ENCODE measurements around the gene KRTAP4-7.
"Not testable (repeated sequence)": the region's sequence is repeated elsewhere in the genome, so short reads cannot be mapped to it uniquely, and the experiment has no call there.

DNA sequence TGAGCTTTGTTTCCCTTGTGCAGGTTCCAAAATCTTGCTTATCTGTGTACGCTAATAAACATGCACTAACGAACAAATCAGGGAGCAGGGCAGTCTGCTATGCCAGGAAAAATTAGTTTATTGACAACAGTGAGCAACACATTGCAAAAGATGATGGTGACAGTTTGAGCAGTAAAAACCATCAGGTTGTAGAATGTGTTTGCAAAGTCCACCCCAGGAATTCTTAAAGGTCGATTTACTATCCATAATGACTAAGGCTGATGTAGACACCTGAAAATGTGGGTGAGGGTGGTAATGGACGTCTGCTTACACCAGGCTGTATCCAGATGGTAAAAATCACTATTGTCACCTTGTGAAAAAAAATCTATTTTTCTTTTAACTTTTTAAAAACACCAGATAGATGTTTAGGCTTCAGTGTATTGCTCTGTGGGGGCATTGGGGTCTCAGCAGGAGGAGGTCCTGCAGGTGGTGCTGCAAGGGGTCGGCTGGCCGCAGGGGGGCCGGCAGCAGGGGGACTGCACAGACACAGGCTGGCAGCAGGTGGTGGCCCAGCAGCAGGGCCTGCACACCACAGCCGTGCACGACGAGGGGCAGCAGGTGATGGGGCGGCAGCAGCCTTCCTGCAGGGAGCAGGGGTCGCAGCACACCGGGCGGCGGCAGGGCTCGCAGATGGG, 18.8 kb upstream of the KRTAP4-7 start:
- TF ChIP-seq MAX (IDR thresholded peaks at IDR 0.05); FOXS1 (CRISPR knock-in tag; IDR thresholded peaks at IDR 0.05); HOXA7 (CRISPR knock-in tag; IDR thresholded peaks at IDR 0.05); RAD21 (conservative IDR thresholded peaks at IDR 0.05 in 1 of 2, IDR thresholded peaks at IDR 0.05 in 1 of 2); KDM1A (IDR thresholded peaks at IDR 0.05; ENCODE audit: low read depth); POLR2A (IDR thresholded peaks at IDR 0.05; ENCODE audit: low read length); RCOR1 (IDR thresholded peaks at IDR 0.05; ENCODE audit: low read depth, low read length); CEBPB (IDR thresholded peaks at IDR 0.05); EP300 (IDR thresholded peaks at IDR 0.05): not testable (repeated sequence)
- TF ChIP-seq, protein P1, sequence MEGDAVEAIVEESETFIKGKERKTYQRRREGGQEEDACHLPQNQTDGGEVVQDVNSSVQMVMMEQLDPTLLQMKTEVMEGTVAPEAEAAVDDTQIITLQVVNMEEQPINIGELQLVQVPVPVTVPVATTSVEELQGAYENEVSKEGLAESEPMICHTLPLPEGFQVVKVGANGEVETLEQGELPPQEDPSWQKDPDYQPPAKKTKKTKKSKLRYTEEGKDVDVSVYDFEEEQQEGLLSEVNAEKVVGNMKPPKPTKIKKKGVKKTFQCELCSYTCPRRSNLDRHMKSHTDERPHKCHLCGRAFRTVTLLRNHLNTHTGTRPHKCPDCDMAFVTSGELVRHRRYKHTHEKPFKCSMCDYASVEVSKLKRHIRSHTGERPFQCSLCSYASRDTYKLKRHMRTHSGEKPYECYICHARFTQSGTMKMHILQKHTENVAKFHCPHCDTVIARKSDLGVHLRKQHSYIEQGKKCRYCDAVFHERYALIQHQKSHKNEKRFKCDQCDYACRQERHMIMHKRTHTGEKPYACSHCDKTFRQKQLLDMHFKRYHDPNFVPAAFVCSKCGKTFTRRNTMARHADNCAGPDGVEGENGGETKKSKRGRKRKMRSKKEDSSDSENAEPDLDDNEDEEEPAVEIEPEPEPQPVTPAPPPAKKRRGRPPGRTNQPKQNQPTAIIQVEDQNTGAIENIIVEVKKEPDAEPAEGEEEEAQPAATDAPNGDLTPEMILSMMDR (IDR thresholded peaks at IDR 0.05): not testable (repeated sequence)
- TF ChIP-seq, protein P2, sequence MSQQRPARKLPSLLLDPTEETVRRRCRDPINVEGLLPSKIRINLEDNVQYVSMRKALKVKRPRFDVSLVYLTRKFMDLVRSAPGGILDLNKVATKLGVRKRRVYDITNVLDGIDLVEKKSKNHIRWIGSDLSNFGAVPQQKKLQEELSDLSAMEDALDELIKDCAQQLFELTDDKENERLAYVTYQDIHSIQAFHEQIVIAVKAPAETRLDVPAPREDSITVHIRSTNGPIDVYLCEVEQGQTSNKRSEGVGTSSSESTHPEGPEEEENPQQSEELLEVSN (IDR thresholded peaks at IDR 0.05; ENCODE audit: borderline replicate concordance, low read depth): not testable (repeated sequence)
